ENCODE measurements around the gene TACR1.
"Not testable (repeated sequence)": the region's sequence is repeated elsewhere in the genome, so short reads cannot be mapped to it uniquely, and the experiment has no call there.

TACR1 gene

GRCh38 chr2:75175456-75175855, 23.9 kb downstream of the TACR1 start:
- H3K4me3 Mint-ChIP-seq = no peak overlapping the region
- no peaks in the 10 kb centered on the region for H3K4me1 Mint-ChIP-seq
- DNase-seq (ENCODE audit: low spot score in 2 of 2) (no peak), ATAC-seq (ENCODE audit: low read depth) (no peak)
- no peaks in the 10 kb centered on the region for H3K36me3 Mint-ChIP-seq
- no peaks in the 10 kb centered on the region for H3K27me3 Mint-ChIP-seq
- no peaks in the 10 kb centered on the region for H3K9me3 Mint-ChIP-seq
- H3K27ac Mint-ChIP-seq = no peak overlapping the region

- Mint-ChIP-seq H3K27me3 (no peaks in the 10 kb centered on the region), H3K36me3 (no peaks in the 10 kb centered on the region), H3K27ac (no peak overlapping the region), H3K4me3 (no peak overlapping the region), H3K9me3 (peaks cover under 1% of the 10 kb centered on the region), H3K4me1 (no peaks in the 10 kb centered on the region)
- ATAC-seq (ENCODE audit: low read depth) (no peak), DNase-seq (ENCODE audit: low spot score in 2 of 2) (no peak)
Observed at GRCh38 chr2:75174981-75175380, 24.3 kb downstream of the TACR1 start.

- no peak overlapping the region for H3K4me3 Mint-ChIP-seq
- DNase-seq (ENCODE audit: low spot score in 2 of 2) (no peak), ATAC-seq (ENCODE audit: low read depth) (no peak)
- H3K9me3 Mint-ChIP-seq = peaks cover 3% of the 10 kb centered on the region
- no peaks in the 10 kb centered on the region for H3K4me1 Mint-ChIP-seq
- no peak overlapping the region for H3K27ac Mint-ChIP-seq
- no peaks in the 10 kb centered on the region for H3K27me3 Mint-ChIP-seq
- no peaks in the 10 kb centered on the region for H3K36me3 Mint-ChIP-seq
Observed at GRCh38 chr2:75174519-75174918, 24.8 kb downstream of the TACR1 start.

- Mint-ChIP-seq H3K9me3 (peaks cover 3% of the 10 kb centered on the region), H3K27ac (no peak overlapping the region), H3K4me3 (no peak overlapping the region), H3K4me1 (no peaks in the 10 kb centered on the region), H3K36me3 (no peaks in the 10 kb centered on the region), H3K27me3 (no peaks in the 10 kb centered on the region)
- no peak for ATAC-seq (ENCODE audit: low read depth)
- DNase-seq (ENCODE audit: low spot score in 2 of 2) = no peak
Observed at GRCh38 chr2:75173740-75174139, 25.6 kb downstream of the TACR1 start.

DNA sequence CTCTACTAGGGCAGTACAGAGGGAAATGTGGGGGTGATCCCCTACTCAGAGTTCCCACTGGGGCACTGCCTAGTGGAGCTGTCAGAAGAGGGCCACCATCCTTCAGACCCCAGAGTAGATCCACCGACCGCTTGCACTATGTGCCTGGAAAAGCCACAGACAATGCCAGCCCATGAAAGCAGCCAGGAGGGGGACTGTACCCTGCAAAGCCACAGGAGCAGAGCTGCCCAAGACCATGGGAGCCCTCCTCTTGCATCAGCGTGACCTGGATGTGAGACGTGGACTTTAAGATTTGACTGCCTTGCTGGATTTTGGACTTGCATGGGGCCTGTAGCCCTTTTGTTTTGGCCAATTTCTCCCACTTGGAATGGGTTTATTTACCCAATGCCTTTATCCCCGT, 27.9 kb downstream of the TACR1 start:
- not testable (repeated sequence) for H3K27me3 Mint-ChIP-seq; H3K4me3 Mint-ChIP-seq; H3K27ac Mint-ChIP-seq; H3K9me3 Mint-ChIP-seq; ATAC-seq (ENCODE audit: low read depth); DNase-seq (ENCODE audit: low spot score in 2 of 2); H3K36me3 Mint-ChIP-seq; H3K4me1 Mint-ChIP-seq

- DNase-seq (ENCODE audit: low spot score in 2 of 2) (no peak), ATAC-seq (ENCODE audit: low read depth) (no peak)
- no peaks in the 10 kb centered on the region for H3K27me3 Mint-ChIP-seq
- H3K36me3 Mint-ChIP-seq = no peaks in the 10 kb centered on the region
- no peak overlapping the region for H3K4me3 Mint-ChIP-seq
- no peak overlapping the region for H3K27ac Mint-ChIP-seq
- peaks cover 3% of the 10 kb centered on the region for H3K9me3 Mint-ChIP-seq
- no peaks in the 10 kb centered on the region for H3K4me1 Mint-ChIP-seq
Observed at GRCh38 chr2:75170889-75171288, 28.4 kb downstream of the TACR1 start.

DNA sequence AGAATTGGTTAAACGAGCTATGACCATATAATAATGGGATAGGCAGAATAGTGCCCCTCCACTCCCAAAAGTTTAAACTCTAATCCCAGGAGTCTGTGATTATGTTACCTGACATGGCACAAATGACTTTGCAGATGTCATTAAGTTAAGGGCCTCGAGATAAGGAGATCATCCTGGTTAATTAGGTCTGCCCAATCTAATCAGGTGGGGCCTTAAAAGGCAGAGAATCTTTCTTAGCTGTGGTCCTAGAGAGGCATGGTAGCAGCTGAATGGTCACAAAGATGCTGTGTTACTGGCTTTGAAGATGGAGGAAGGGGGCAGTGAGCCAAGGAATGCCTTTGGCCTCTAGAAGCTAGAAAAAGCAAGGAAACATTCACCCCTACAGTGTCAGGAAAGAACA, 31.1 kb downstream of the TACR1 start:
- ATAC-seq (ENCODE audit: low read depth) (no peak), DNase-seq (ENCODE audit: low spot score in 2 of 2) (no peak)
- Mint-ChIP-seq H3K4me1 (no peaks in the 10 kb centered on the region), H3K27me3 (no peaks in the 10 kb centered on the region), H3K4me3 (no peak overlapping the region), H3K36me3 (no peaks in the 10 kb centered on the region), H3K27ac (no peak overlapping the region), H3K9me3 (peaks cover 3% of the 10 kb centered on the region)

DNA sequence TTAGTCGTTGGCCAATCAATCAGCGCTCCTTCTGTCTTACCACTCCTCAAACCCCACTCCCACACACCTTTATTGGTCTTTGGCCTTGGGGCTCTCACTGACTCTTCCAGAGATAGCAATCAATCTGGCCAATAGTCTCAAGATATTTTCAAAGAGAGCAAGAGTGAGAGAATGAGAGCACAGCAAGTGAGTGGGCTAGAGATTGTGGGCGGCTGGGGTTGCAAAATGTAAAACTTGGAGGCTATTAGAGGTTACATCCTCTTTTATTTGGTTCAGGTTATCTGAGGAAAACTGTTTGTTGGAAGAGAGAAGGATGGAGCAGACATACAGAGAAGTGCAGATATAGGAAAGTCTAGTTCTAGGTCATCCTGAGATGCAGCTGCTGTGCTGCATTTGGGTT, 32.8 kb downstream of the TACR1 start:
- Mint-ChIP-seq H3K36me3 (no peaks in the 10 kb centered on the region), H3K27me3 (no peaks in the 10 kb centered on the region), H3K4me1 (no peaks in the 10 kb centered on the region), H3K9me3 (peaks cover 3% of the 10 kb centered on the region), H3K4me3 (no peak overlapping the region), H3K27ac (no peak overlapping the region)
- no peak for DNase-seq (ENCODE audit: low spot score in 2 of 2)
- ATAC-seq (ENCODE audit: low read depth) = no peak

GRCh38 chr2:75162897-75163296, 36.4 kb downstream of the TACR1 start:
- ATAC-seq (ENCODE audit: low read depth) (no peak), DNase-seq (ENCODE audit: low spot score in 2 of 2) (no peak)
- Mint-ChIP-seq H3K9me3 (no peaks in the 10 kb centered on the region), H3K4me1 (no peaks in the 10 kb centered on the region), H3K27me3 (no peaks in the 10 kb centered on the region), H3K36me3 (no peaks in the 10 kb centered on the region), H3K27ac (no peak overlapping the region), H3K4me3 (no peak overlapping the region)

- no peak for DNase-seq (ENCODE audit: low spot score in 2 of 2)
- ATAC-seq (ENCODE audit: low read depth) = no peak
- H3K9me3 Mint-ChIP-seq = no peaks in the 10 kb centered on the region
- H3K4me3 Mint-ChIP-seq = no peak overlapping the region
- no peaks in the 10 kb centered on the region for H3K36me3 Mint-ChIP-seq
- no peaks in the 10 kb centered on the region for H3K27me3 Mint-ChIP-seq
- H3K27ac Mint-ChIP-seq = no peak overlapping the region
- no peaks in the 10 kb centered on the region for H3K4me1 Mint-ChIP-seq
Observed at GRCh38 chr2:75162259-75162658, 37.1 kb downstream of the TACR1 start.

GRCh38 chr2:75157435-75157834, 41.9 kb downstream of the TACR1 start:
- H3K9me3 Mint-ChIP-seq = no peaks in the 10 kb centered on the region
- H3K4me1 Mint-ChIP-seq = no peaks in the 10 kb centered on the region
- no peak overlapping the region for H3K4me3 Mint-ChIP-seq
- DNase-seq (ENCODE audit: low spot score in 2 of 2) = no peak
- H3K36me3 Mint-ChIP-seq = peaks cover 6% of the 10 kb centered on the region
- peaks cover 5% of the 10 kb centered on the region for H3K27me3 Mint-ChIP-seq
- no peak overlapping the region for H3K27ac Mint-ChIP-seq
- no peak for ATAC-seq (ENCODE audit: low read depth)

GRCh38 chr2:75155115-75155514, 44.2 kb downstream of the TACR1 start:
- no peak for DNase-seq (ENCODE audit: low spot score in 2 of 2)
- H3K27ac Mint-ChIP-seq = no peak overlapping the region
- H3K9me3 Mint-ChIP-seq = no peaks in the 10 kb centered on the region
- no peaks in the 10 kb centered on the region for H3K4me1 Mint-ChIP-seq
- peaks cover 5% of the 10 kb centered on the region for H3K27me3 Mint-ChIP-seq
- H3K36me3 Mint-ChIP-seq = peaks cover 6% of the 10 kb centered on the region
- no peak overlapping the region for H3K4me3 Mint-ChIP-seq
- ATAC-seq (ENCODE audit: low read depth) = no peak

DNA sequence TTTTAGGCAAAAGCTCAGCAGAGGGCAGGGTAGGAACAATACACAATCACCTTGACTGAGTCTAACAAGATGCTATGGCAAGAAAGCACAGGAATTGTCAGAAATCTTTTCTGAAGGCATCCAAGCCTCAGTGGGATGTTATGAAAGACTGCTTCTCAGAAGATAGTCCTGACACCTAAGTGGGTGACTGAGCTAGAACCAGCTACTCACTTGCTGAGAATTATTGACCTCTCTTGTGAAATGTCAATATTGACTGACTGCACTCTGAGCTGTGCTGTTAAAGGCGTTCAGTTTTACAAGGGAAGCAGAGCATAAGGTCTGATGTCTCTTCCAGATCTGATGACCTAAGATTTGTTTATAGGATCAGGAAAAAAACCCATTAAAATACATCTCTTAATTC, 46.1 kb downstream of the TACR1 start:
- ATAC-seq (ENCODE audit: low read depth) = no peak
- Mint-ChIP-seq H3K4me1 (peaks cover 2% of the 10 kb centered on the region), H3K4me3 (no peak overlapping the region), H3K27ac (no peak overlapping the region), H3K27me3 (peaks cover 5% of the 10 kb centered on the region), H3K9me3 (no peaks in the 10 kb centered on the region), H3K36me3 (peaks cover 6% of the 10 kb centered on the region)
- no peak for DNase-seq (ENCODE audit: low spot score in 2 of 2)

DNA sequence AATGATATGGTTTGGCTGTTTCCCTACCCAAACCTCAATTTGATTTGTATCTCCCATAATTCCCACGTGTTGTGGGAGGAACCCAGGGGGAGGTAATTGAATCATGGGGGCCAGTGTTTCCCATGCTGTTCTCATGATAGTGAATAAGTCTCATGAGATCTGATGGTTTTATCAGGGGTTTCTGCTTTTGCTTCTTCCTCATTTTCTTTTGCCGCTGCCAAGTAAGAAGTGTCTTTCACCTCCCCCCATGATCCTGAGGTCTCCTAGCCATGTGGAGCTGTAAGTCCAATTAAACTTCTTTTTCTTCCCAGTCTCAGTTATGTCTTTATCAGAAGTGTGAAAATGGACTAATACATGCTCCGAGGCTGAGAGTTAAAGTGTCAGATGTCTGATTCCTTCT, 47.1 kb downstream of the TACR1 start:
- not testable (repeated sequence) for H3K27ac Mint-ChIP-seq, H3K4me3 Mint-ChIP-seq, H3K4me1 Mint-ChIP-seq

DNA sequence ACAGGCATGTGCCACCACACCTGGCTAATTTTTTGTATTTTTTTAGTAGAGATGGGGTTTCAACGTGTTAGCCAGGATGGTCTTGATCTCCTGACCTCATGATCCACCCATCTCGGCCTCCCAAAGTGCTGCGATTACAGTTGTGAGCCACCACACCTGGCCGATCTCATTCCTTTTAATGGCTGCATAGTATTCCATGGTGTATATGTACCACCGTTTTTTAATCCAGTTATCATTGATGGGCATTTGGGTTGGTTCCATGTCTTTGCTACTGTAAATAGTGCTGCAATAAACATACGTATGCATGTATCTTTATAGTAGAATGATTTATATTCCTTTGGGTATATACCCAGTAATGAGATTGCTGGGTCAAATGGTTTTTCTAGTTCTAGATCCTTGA, 51.4 kb downstream of the TACR1 start:
- not testable (repeated sequence) for DNase-seq (ENCODE audit: low spot score in 2 of 2); H3K9me3 Mint-ChIP-seq; ATAC-seq (ENCODE audit: low read depth); H3K27ac Mint-ChIP-seq; H3K4me3 Mint-ChIP-seq; H3K4me1 Mint-ChIP-seq; H3K36me3 Mint-ChIP-seq; H3K27me3 Mint-ChIP-seq

More for the DNA sequence above, 47.1 kb downstream of the TACR1 start:
- ATAC-seq (ENCODE audit: low read depth); DNase-seq (ENCODE audit: low spot score in 2 of 2); H3K9me3 Mint-ChIP-seq; H3K36me3 Mint-ChIP-seq; H3K27me3 Mint-ChIP-seq: not testable (repeated sequence)
